PC-3 (cell line): ENCODE data around the gene LRRC3C.

Experiments
- CTCF ChIP-seq: fragments of 300-600 bp; sonication (generic); conservative IDR thresholded peaks from 2 replicates; pipeline ENCODE4 v1.5.1; 2017; ENCODE audit warnings: antibody characterized with exemption, low read depth, mild to moderate bottlenecking, low read length
- EZH2 ChIP-seq: fragments of 300-600 bp; sonication (generic); IDR thresholded peaks from one replicate; pipeline ENCODE4 v1.6.1; 2017; ENCODE audit warnings: antibody characterized with exemption, mild to moderate bottlenecking, low read length; ENCODE audit not compliant: unreplicated experiment
- EZH2phosphoT487 ChIP-seq: fragments of 300-600 bp; sonication (generic); IDR thresholded peaks from 2 replicates; pipeline ENCODE4 v1.6.1; 2018; ENCODE audit warnings: mild to moderate bottlenecking, antibody characterized with exemption, low read length, borderline replicate concordance

DNA sequence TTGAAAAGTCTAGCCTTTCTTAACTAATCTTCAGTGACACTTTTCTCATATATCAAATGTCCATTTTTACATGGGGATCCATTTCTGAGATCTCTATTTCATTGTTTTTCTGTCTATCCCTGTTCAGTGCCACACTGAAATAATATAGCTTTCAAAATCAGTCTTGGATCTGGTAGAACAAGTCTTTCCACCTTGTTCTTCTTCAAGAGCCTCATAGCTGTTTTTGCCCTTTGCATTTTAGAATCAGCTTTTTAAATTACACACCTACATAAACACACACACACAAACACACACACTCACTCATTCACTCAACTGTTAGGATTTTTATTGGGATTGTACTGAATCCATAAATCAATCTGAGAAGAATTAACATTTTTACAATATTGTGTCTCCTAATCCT is 28.3 kb upstream of the LRRC3C start:
- no peak for TF ChIP-seq CTCF
- TF ChIP-seq EZH2: no peak
- TF ChIP-seq EZH2phosphoT487: no peak
